COLO668 (cell line): ENCODE data around the gene FAM120C.

ENCODE experiments used
- DNase-seq: peaks from one replicate; lab custom pipeline; 2025; ENCODE audit not compliant: unreplicated experiment; lab: John Stamatoyannopoulos, UW

The FAM120C gene

GRCh38 chrX:54157561-54157960 is 25.5 kb downstream of the FAM120C start:
- DNase-seq, result no peak

- DNase-seq, result no peak
Measured at GRCh38 chrX:54134269-54134668, 48.8 kb downstream of the FAM120C start.

GRCh38 chrX:54116391-54116790 is 66.7 kb downstream of the FAM120C start:
- DNase-seq, result no peak

GRCh38 chrX:54093571-54093970 is 89.5 kb downstream of the FAM120C start:
- DNase-seq, result no peak

GRCh38 chrX:54093159-54093558 is 89.9 kb downstream of the FAM120C start:
- DNase-seq, result no peak

- DNase-seq, result no peak
Measured at GRCh38 chrX:54090880-54091279, 92.2 kb downstream of the FAM120C start.

GRCh38 chrX:54089191-54089590 is 93.9 kb downstream of the FAM120C start:
- DNase-seq, result no peak

- no peak for DNase-seq
Measured at GRCh38 chrX:54087661-54088060, 95.4 kb downstream of the FAM120C start.

- DNase-seq, result no peak
Measured at GRCh38 chrX:54085666-54086065, 97.4 kb downstream of the FAM120C start.

GRCh38 chrX:54076903-54077302 is 106.2 kb downstream of the FAM120C start:
- no peak for DNase-seq

GRCh38 chrX:54074826-54075225 is 108.2 kb downstream of the FAM120C start:
- no peak for DNase-seq

GRCh38 chrX:54067766-54068165 is 115.3 kb downstream of the FAM120C start:
- DNase-seq, result no peak

- no peak for DNase-seq
Measured at GRCh38 chrX:54066841-54067240, 116.2 kb downstream of the FAM120C start.

- no peak for DNase-seq
Measured at GRCh38 chrX:54064564-54064963, 118.5 kb downstream of the FAM120C start.

- no peak for DNase-seq
Measured at GRCh38 chrX:54063361-54063760, 119.7 kb downstream of the FAM120C start.

- no peak for DNase-seq
Measured at GRCh38 chrX:54049801-54050200, 133.3 kb downstream of the FAM120C start.

- peak; percentile 13 for DNase-seq
Measured at GRCh38 chrX:54048412-54048811, 134.6 kb downstream of the FAM120C start.

GRCh38 chrX:54045563-54046228 is 137.4 kb downstream of the FAM120C start:
- peak; percentile 64 for DNase-seq

- peak; percentile 34 for DNase-seq
Measured at GRCh38 chrX:54044877-54045338, 138.1 kb downstream of the FAM120C start.

GRCh38 chrX:54044126-54044876 is 138.8 kb downstream of the FAM120C start, which contains the start of gene PHF8:
Gene PHF8, minus strand, starts transcription at chrX:54044473. Its CDS starts 1,745 bp downstream, at chrX:54042728.
- DNase-seq, result peak; percentile 95

- peak; percentile 60 for DNase-seq
Measured at GRCh38 chrX:54043541-54044125, 139.4 kb downstream of the FAM120C start.

- no peak for DNase-seq
Measured at GRCh38 chrX:54043056-54043455, 140.0 kb downstream of the FAM120C start.
